MM.1S (cell line): ENCODE results near the gene CNEP1R1.

Source experiments
- DNase-seq: peaks from one replicate; pipeline ENCODE4 v3.0.0-alpha.2; 2015
- H2AFZ ChIP-seq: fragments of 300-600 bp; sonication (generic); 2 replicates; pipeline ENCODE4 v1.6.0; 2016; ENCODE audit warnings: antibody characterized with exemption, low read length
- H3F3A ChIP-seq: fragments of 300-600 bp; sonication (generic); 2 replicates; pipeline ENCODE4 v1.6.1; 2016; ENCODE audit warnings: mild to moderate bottlenecking, antibody characterized with exemption, low read length, moderate library complexity, mixed read lengths; ENCODE audit not compliant: insufficient read depth
- H3K27ac ChIP-seq: fragments of 300-600 bp; sonication (generic); 2 replicates; pipeline ENCODE4 v1.5.1; 2016; ENCODE audit warnings: mild to moderate bottlenecking, low read length
- H3K27me3 ChIP-seq: fragments of 300-600 bp; sonication (generic); replicated peaks from 2 replicates; pipeline ENCODE4 v1.6.0; 2016; ENCODE audit warnings: low read length; ENCODE audit not compliant: insufficient read depth
- H3K36me3 ChIP-seq: fragments of 300-600 bp; sonication (generic); replicated peaks from 2 replicates; pipeline ENCODE4 v1.6.1; 2016; ENCODE audit warnings: mild to moderate bottlenecking, low read length, mixed read lengths; ENCODE audit not compliant: insufficient read depth
- H3K4me1 ChIP-seq: fragments of 300-600 bp; sonication (generic); 2 replicates; pipeline ENCODE4 v1.6.1; 2016; ENCODE audit warnings: low read length, mixed read lengths
- H3K4me2 ChIP-seq: fragments of 300-600 bp; sonication (generic); 2 replicates; pipeline ENCODE4 v1.6.0; 2016; ENCODE audit warnings: low read depth, low read length
- H3K4me3 ChIP-seq: fragments of 300-600 bp; sonication (generic); 2 replicates; pipeline ENCODE4 v1.5.1; 2016; ENCODE audit warnings: low read length, mixed read lengths
- H3K79me2 ChIP-seq: fragments of 300-600 bp; sonication (generic); 2 replicates; pipeline ENCODE4 v1.6.1; 2016; ENCODE audit warnings: mixed run types, low read length, mixed read lengths
- H3K9ac ChIP-seq: fragments of 300-600 bp; sonication (generic); 2 replicates; pipeline ENCODE4 v1.6.1; 2016; ENCODE audit warnings: low read length, mixed read lengths
- H3K9me2 ChIP-seq: fragments of 300-600 bp; sonication (generic); replicated peaks from 2 replicates; pipeline ENCODE4 v1.6.1; 2016; ENCODE audit warnings: mild to moderate bottlenecking, low read length, mixed read lengths; ENCODE audit not compliant: insufficient read depth
- H3K9me3 ChIP-seq: fragments of 300-600 bp; sonication (generic); replicated peaks from 2 replicates; pipeline ENCODE4 v1.6.1; 2016; ENCODE audit warnings: mild to moderate bottlenecking, low read length, mixed read lengths; ENCODE audit not compliant: insufficient read depth
- H4K20me1 ChIP-seq: fragments of 300-600 bp; sonication (generic); 2 replicates; pipeline ENCODE4 v1.6.1; 2016; ENCODE audit warnings: mild to moderate bottlenecking, low read length, moderate library complexity, mixed read lengths; ENCODE audit not compliant: insufficient read depth
- EZH2 ChIP-seq: fragments of 300-600 bp; sonication (generic); optimal IDR thresholded peaks from 2 replicates; pipeline ENCODE3; 2017; ENCODE audit warnings: low read depth, mild to moderate bottlenecking, antibody characterized with exemption, low read length, mixed read lengths
- EZH2phosphoT487 ChIP-seq: fragments of 300-600 bp; sonication (generic); IDR thresholded peaks from 2 replicates; pipeline ENCODE4 v1.6.1; 2018; ENCODE audit warnings: antibody characterized with exemption, low read length
- TF ChIP-seq, protein P1 (sequence below): fragments of 300-600 bp; sonication (generic); IDR thresholded peaks from 2 replicates; pipeline ENCODE4 v1.5.1; 2016; ENCODE audit warnings: antibody characterized with exemption, low read length, mixed read lengths

Gene CNEP1R1

GRCh38 chr16:50086176-50086575, 61.2 kb downstream of the CNEP1R1 start:
- H3K79me2 ChIP-seq = no peaks in the 10 kb centered on the region
- no peak overlapping the region for H3K9ac ChIP-seq
- peaks cover 9% of the 10 kb centered on the region for H3K36me3 ChIP-seq
- H3K27me3 ChIP-seq = no peaks in the 10 kb centered on the region
- no peak for TF ChIP-seq EZH2
- TF ChIP-seq EZH2phosphoT487 = no peak
- TF ChIP-seq, protein P1, sequence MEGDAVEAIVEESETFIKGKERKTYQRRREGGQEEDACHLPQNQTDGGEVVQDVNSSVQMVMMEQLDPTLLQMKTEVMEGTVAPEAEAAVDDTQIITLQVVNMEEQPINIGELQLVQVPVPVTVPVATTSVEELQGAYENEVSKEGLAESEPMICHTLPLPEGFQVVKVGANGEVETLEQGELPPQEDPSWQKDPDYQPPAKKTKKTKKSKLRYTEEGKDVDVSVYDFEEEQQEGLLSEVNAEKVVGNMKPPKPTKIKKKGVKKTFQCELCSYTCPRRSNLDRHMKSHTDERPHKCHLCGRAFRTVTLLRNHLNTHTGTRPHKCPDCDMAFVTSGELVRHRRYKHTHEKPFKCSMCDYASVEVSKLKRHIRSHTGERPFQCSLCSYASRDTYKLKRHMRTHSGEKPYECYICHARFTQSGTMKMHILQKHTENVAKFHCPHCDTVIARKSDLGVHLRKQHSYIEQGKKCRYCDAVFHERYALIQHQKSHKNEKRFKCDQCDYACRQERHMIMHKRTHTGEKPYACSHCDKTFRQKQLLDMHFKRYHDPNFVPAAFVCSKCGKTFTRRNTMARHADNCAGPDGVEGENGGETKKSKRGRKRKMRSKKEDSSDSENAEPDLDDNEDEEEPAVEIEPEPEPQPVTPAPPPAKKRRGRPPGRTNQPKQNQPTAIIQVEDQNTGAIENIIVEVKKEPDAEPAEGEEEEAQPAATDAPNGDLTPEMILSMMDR = no peak
- no peak overlapping the region for H3K4me2 ChIP-seq
- no peaks in the 10 kb centered on the region for H3K9me2 ChIP-seq
- no peak overlapping the region for H3K27ac ChIP-seq
- H4K20me1 ChIP-seq = no peaks in the 10 kb centered on the region
- no peaks in the 10 kb centered on the region for H3F3A ChIP-seq
- no peaks in the 10 kb centered on the region for H3K9me3 ChIP-seq
- no peaks in the 10 kb centered on the region for H3K4me1 ChIP-seq
- no peak overlapping the region for H2AFZ ChIP-seq
- DNase-seq = no peak
- no peak overlapping the region for H3K4me3 ChIP-seq
